ENCODE measurements around the gene MARK3.

MARK3 gene

GRCh38 chr14:103423050-103423461 lies 37.8 kb downstream of the MARK3 start:
- TF ChIP-seq CTCF (IDR thresholded peaks at IDR 0.05) = no peak

GRCh38 chr14:103427485-103428443 lies 42.5 kb downstream of the MARK3 start:
- no peak for TF ChIP-seq CTCF (IDR thresholded peaks at IDR 0.05)

- TF ChIP-seq CTCF (IDR thresholded peaks at IDR 0.05) = no peak
These were observed 43.7 kb downstream of the MARK3 start for GRCh38 chr14:103428723-103429556.

DNA sequence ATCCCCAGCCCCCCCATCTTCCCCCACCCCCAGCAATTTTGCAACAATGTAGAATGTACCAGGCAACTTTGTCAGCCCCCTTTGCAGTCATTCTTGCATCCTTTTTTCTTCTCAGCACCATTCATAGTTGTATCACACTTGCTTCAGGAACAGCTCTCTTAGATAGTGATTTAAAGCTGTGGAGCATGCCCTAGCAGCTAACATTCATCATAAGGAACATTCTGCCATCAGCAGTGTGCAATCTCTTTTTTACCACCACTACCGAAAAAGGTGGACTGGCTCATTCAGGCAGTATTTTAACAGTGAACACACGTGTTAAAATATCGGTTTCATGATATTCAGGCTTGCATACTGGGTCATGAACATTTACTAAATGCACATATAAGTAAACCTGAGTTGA lies 45.1 kb downstream of the MARK3 start:
- TF ChIP-seq CTCF (IDR thresholded peaks at IDR 0.05) = no peak

DNA sequence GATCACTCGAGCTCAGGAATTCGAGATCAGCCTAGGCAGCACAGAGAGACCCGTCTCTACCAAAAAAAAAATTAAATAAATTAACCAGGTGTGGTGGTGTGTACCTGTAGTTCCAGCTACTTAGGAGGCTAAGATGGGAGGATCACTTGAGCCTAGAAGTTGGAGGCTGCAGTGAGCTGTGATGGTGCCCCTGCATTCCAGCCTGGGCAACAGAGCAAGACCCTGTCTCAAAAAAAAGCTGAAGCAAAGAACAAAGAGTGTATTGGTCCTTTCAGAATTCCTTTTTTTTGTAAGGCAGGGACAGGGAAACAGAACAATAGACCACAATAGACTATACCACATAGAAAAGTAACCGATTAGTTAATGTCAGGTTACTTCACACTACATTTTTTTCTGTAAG lies 47.4 kb downstream of the MARK3 start:
- no peak for TF ChIP-seq CTCF (IDR thresholded peaks at IDR 0.05)

- no peak for TF ChIP-seq CTCF (IDR thresholded peaks at IDR 0.05)
These were observed 48.8 kb downstream of the MARK3 start for GRCh38 chr14:103433916-103434563.

DNA sequence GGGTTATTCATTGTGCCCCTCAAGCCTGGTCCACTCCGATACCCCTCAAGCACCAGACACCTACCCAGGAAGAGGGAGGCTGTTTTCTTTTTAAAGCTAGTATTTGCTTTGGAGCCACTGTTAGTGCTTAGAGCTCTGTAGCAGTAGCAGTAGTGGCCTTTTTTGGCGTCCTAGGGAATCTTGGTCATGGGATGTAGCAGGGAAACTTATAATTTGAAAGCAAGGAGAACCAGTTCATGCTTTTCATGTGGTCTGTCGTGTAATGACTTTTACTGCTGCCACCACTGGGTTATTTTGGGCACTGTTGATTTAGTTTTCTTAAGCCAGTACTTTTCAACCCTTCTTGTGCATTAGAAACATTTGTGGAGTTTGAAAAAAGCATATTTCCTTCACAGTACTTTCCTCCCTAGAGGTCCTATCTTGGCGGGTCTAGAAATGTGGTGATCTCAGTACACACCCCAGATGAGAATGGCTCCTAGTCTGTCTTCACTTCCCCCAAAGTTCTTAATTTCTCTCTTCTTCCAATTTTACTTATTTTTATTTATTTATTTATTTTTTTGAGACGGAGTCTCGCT lies 49.7 kb downstream of the MARK3 start:
- no peak for TF ChIP-seq CTCF (IDR thresholded peaks at IDR 0.05)

Data from LNCAP (cell line).